Right cardiac atrium (tissue), 5 donors: ENCODE data around the gene TMEM80. TPM values are rescaled to one million over a fixed set of nuclear protein-coding genes. Genes with fewer than 3 reads are reported as not detected.

Experiments used
- polyA plus RNA-seq: library from polyadenylated mRNA; stranded (reverse); fragments of 200-250 nt; gene quantifications from one replicate; pipeline ENCODE4 v1.2.3, GENCODE V29; 2013
- total RNA-seq, 4 donors: library from RNA; stranded (reverse); fragmentation: NEBNext Ultra II Directional; extraction: Animal tissue kit (Norgen Biotek cat#: 25700); gene quantifications; one replicate each; pipeline ENCODE4 v1.2.1, GENCODE V29; 2021
- donor health status: healthy with polysubstance abuse.
- donor health status: DM: no; HTN: yes; CAD: no.
- donor health status: DM: no; HTN: no; CAD: no.
- donor health status: DM: no; HTN: yes; CAD: no; lungs with severe emphysema.
- donor health status: DM: yes; HTN: yes; CAD: no.

Gene TMEM80
- total and polyA plus RNA-seq, 5 donors, result 12.6 to 17.6 (median 15.2) TPM

Other genes starting within 250 kb of the TMEM80 start
- 10 to 100 TPM; 30.2 to 33.3 (median 30.9) TPM for gene PTDSS2, start 245.5 kb upstream of the TMEM80 start, total RNA-seq
- 30.7 TPM for gene PTDSS2, start 245.5 kb upstream of the TMEM80 start, polyA plus RNA-seq
- gene RNH1, start 188.6 kb upstream of the TMEM80 start, total RNA-seq, result 100 to 1,000 TPM; 188 to 203 (median 195) TPM
- 162 TPM for gene RNH1, start 188.6 kb upstream of the TMEM80 start, polyA plus RNA-seq
- gene HRAS, start 160.2 kb upstream of the TMEM80 start, total RNA-seq, result 10 to 100 TPM; 45.7 to 60.4 (median 49.3) TPM
- gene HRAS, start 160.2 kb upstream of the TMEM80 start, polyA plus RNA-seq, result 64.4 TPM
- under 1 TPM; 0.36 to 0.59 (median 0.43) TPM for gene LRRC56, start 158.3 kb upstream of the TMEM80 start, total RNA-seq
- 0.48 TPM for gene LRRC56, start 158.3 kb upstream of the TMEM80 start, polyA plus RNA-seq
- gene LMNTD2, start 135.1 kb upstream of the TMEM80 start, total RNA-seq, result 1 to 10 TPM in 2 of 4 donors, under 1 TPM in 2; 0.65 to 1.4 (median 0.83) TPM
- gene LMNTD2, start 135.1 kb upstream of the TMEM80 start, polyA plus RNA-seq, result 0.50 TPM
- gene RASSF7, start 134.8 kb upstream of the TMEM80 start, total RNA-seq, result 1 to 10 TPM; 2.5 to 6.3 (median 3.5) TPM
- 5.3 TPM for gene RASSF7, start 134.8 kb upstream of the TMEM80 start, polyA plus RNA-seq
- gene PHRF1, start 119.3 kb upstream of the TMEM80 start, total RNA-seq, result 10 to 100 TPM; 18.2 to 20.8 (median 20.1) TPM
- 17.0 TPM for gene PHRF1, start 119.3 kb upstream of the TMEM80 start, polyA plus RNA-seq
- 10 to 100 TPM in 3 of 4 donors, 1 to 10 TPM in 1; 9.4 to 19.2 (median 13.5) TPM for gene IRF7, start 79.9 kb upstream of the TMEM80 start, total RNA-seq
- 14.8 TPM for gene IRF7, start 79.9 kb upstream of the TMEM80 start, polyA plus RNA-seq
- gene CDHR5, start 70.9 kb upstream of the TMEM80 start, total RNA-seq, result not detected
- 0.02 TPM for gene CDHR5, start 70.9 kb upstream of the TMEM80 start, polyA plus RNA-seq
- gene SCT, start 68.6 kb upstream of the TMEM80 start, total RNA-seq, result 1 to 10 TPM in 2 of 4 donors, under 1 TPM in 1, not detected in 1; 0.79 to 1.2 (median 1.1) TPM
- not detected for gene SCT, start 68.6 kb upstream of the TMEM80 start, polyA plus RNA-seq
- 1 to 10 TPM in 1 of 4 donors, under 1 TPM in 2, not detected in 1; 0.26 to 1.0 (median 0.29) TPM for gene DRD4, start 58.5 kb upstream of the TMEM80 start, total RNA-seq
- gene DRD4, start 58.5 kb upstream of the TMEM80 start, polyA plus RNA-seq, result 0.14 TPM
- gene DEAF1, start 594 bp upstream of the TMEM80 start, total RNA-seq, result 10 to 100 TPM; 18.2 to 25.2 (median 22.6) TPM
- 17.5 TPM for gene DEAF1, start 594 bp upstream of the TMEM80 start, polyA plus RNA-seq
- gene EPS8L2, start 10.4 kb downstream of the TMEM80 start, total RNA-seq, result 1 to 10 TPM; 5.5 to 8.2 (median 6.3) TPM
- gene EPS8L2, start 10.4 kb downstream of the TMEM80 start, polyA plus RNA-seq, result 3.1 TPM
- gene TALDO1, start 51.6 kb downstream of the TMEM80 start, total RNA-seq, result 10 to 100 TPM; 84.7 to 99.9 (median 94.9) TPM
- 82.3 TPM for gene TALDO1, start 51.6 kb downstream of the TMEM80 start, polyA plus RNA-seq
- 10 to 100 TPM; 30.0 to 34.5 (median 30.8) TPM for gene GATD1, start 81.7 kb downstream of the TMEM80 start, total RNA-seq
- 26.7 TPM for gene GATD1, start 81.7 kb downstream of the TMEM80 start, polyA plus RNA-seq
- under 1 TPM in 3 of 4 donors, not detected in 1; 0.15 to 0.37 (median 0.28) TPM for gene CEND1, start 94.3 kb downstream of the TMEM80 start, total RNA-seq
- gene CEND1, start 94.3 kb downstream of the TMEM80 start, polyA plus RNA-seq, result 0.59 TPM
- gene SLC25A22, start 102.5 kb downstream of the TMEM80 start, total RNA-seq, result 1 to 10 TPM; 3.8 to 9.0 (median 6.5) TPM
- gene SLC25A22, start 102.5 kb downstream of the TMEM80 start, polyA plus RNA-seq, result 4.1 TPM
- 1 to 10 TPM; 5.6 to 9.6 (median 8.9) TPM for gene PIDD1, start 109.4 kb downstream of the TMEM80 start, total RNA-seq
- 10.4 TPM for gene PIDD1, start 109.4 kb downstream of the TMEM80 start, polyA plus RNA-seq
- gene RPLP2, start 114.2 kb downstream of the TMEM80 start, total RNA-seq, result 1,000 to 10,000 TPM in 3 of 4 donors, 100 to 1,000 TPM in 1; 949 to 1,291 (median 1,094) TPM
- 859 TPM for gene RPLP2, start 114.2 kb downstream of the TMEM80 start, polyA plus RNA-seq
- gene PNPLA2, start 123.1 kb downstream of the TMEM80 start, total RNA-seq, result 100 to 1,000 TPM; 145 to 193 (median 177) TPM
- 147 TPM for gene PNPLA2, start 123.1 kb downstream of the TMEM80 start, polyA plus RNA-seq
- 10 to 100 TPM; 18.9 to 26.4 (median 21.0) TPM for gene CRACR2B, start 132.1 kb downstream of the TMEM80 start, total RNA-seq
- gene CRACR2B, start 132.1 kb downstream of the TMEM80 start, polyA plus RNA-seq, result 42.6 TPM
- 100 to 1,000 TPM; 406 to 517 (median 443) TPM for gene CD151, start 137.1 kb downstream of the TMEM80 start, total RNA-seq
- gene CD151, start 137.1 kb downstream of the TMEM80 start, polyA plus RNA-seq, result 671 TPM
- gene POLR2L, start 146.7 kb downstream of the TMEM80 start, total RNA-seq, result 100 to 1,000 TPM; 147 to 223 (median 191) TPM
- gene POLR2L, start 146.7 kb downstream of the TMEM80 start, polyA plus RNA-seq, result 278 TPM
- 10 to 100 TPM; 36.6 to 45.1 (median 40.4) TPM for gene TSPAN4, start 147.0 kb downstream of the TMEM80 start, total RNA-seq
- 41.3 TPM for gene TSPAN4, start 147.0 kb downstream of the TMEM80 start, polyA plus RNA-seq
- 10 to 100 TPM; 60.1 to 70.5 (median 65.8) TPM for gene CHID1, start 215.0 kb downstream of the TMEM80 start, total RNA-seq
- gene CHID1, start 215.0 kb downstream of the TMEM80 start, polyA plus RNA-seq, result 48.9 TPM
- 10 to 100 TPM; 45.8 to 55.0 (median 51.9) TPM for gene AP2A2, start 230.1 kb downstream of the TMEM80 start, total RNA-seq
- gene AP2A2, start 230.1 kb downstream of the TMEM80 start, polyA plus RNA-seq, result 22.4 TPM